ENCODE measurements around the gene CDC42EP3. TPM values are rescaled to one million over a fixed set of nuclear protein-coding genes. Genes with fewer than 3 reads are reported as not detected.

CDC42EP3 gene
- total and polyA plus RNA-seq, 2 experiments from 2014 or later: 19.3 to 33.0 TPM

- H3K79me2 ChIP-seq: no peaks in the 10 kb centered on the region
- TF ChIP-seq CTCF (IDR thresholded peaks at IDR 0.05; ENCODE audit: poor library complexity): no peak
- peaks cover 10% of the 10 kb centered on the region for H3K4me1 ChIP-seq (ENCODE audit: insufficient read depth)
- WGBS (ENCODE audit: low lambda C conversion rate, missing lambda C conversion rate): 88% methylated on average over 4 of the region's 4 CpGs
- no peaks in the 10 kb centered on the region for H3K27me3 ChIP-seq
- H3K4me3 ChIP-seq: no peak overlapping the region
- H3K4me2 ChIP-seq: no peak overlapping the region
- no peak overlapping the region for H3K27ac ChIP-seq
- no peaks in the 10 kb centered on the region for H3K36me3 ChIP-seq (replicated peaks; ENCODE audit: insufficient read depth, low read depth)
- no peak for DNase-seq (ENCODE audit: low spot score)
- no peaks in the 10 kb centered on the region for H3K9me3 ChIP-seq (ENCODE audit: low read depth)
- no peak overlapping the region for H2AFZ ChIP-seq
- no peaks in the 10 kb centered on the region for H4K20me1 ChIP-seq (ENCODE audit: insufficient read depth, poor library complexity, severe bottlenecking)
- no peaks in the 10 kb centered on the region for H3K9me2 ChIP-seq (replicated peaks; ENCODE audit: insufficient read depth)
These were observed 34.9 kb downstream of the CDC42EP3 start for GRCh38 chr2:37636381-37637066.

GRCh38 chr2:37635504-37636380 is 35.7 kb downstream of the CDC42EP3 start:
- no peaks in the 10 kb centered on the region for H3K27me3 ChIP-seq
- H3K36me3 ChIP-seq (replicated peaks; ENCODE audit: insufficient read depth, low read depth): no peaks in the 10 kb centered on the region
- TF ChIP-seq CTCF (IDR thresholded peaks at IDR 0.05; ENCODE audit: poor library complexity): no peak
- no peak for TF ChIP-seq EZH2 (IDR thresholded peaks at IDR 0.05; ENCODE audit: borderline replicate concordance)
- TF ChIP-seq EZH2phosphoT487 (IDR thresholded peaks at IDR 0.05; ENCODE audit: low read depth, severe bottlenecking, unreplicated experiment): no peak
- H2AFZ ChIP-seq: no peak overlapping the region
- H3K79me2 ChIP-seq: no peaks in the 10 kb centered on the region
- no peak overlapping the region for H3K4me2 ChIP-seq
- no peaks in the 10 kb centered on the region for H4K20me1 ChIP-seq (ENCODE audit: insufficient read depth, poor library complexity, severe bottlenecking)
- peaks cover 11% of the 10 kb centered on the region for H3K4me1 ChIP-seq (ENCODE audit: insufficient read depth)
- no peaks in the 10 kb centered on the region for H3K9me3 ChIP-seq (ENCODE audit: low read depth)
- WGBS (ENCODE audit: low lambda C conversion rate, missing lambda C conversion rate): 91% methylated on average over 8 of the region's 8 CpGs
- peak; percentile 30 for DNase-seq (ENCODE audit: low spot score)
- H3K9me2 ChIP-seq (replicated peaks; ENCODE audit: insufficient read depth): no peaks in the 10 kb centered on the region
- H3K27ac ChIP-seq: peak overlapping the region; percentile 45
- no peak overlapping the region for H3K4me3 ChIP-seq

- Histone ChIP-seq H3K27ac (peak overlapping the region; percentile 36), H3K9me3 (ENCODE audit: low read depth) (no peaks in the 10 kb centered on the region), H3K27me3 (no peaks in the 10 kb centered on the region), H3K4me1 (ENCODE audit: insufficient read depth) (peaks cover 11% of the 10 kb centered on the region), H3K4me3 (no peak overlapping the region), H3K79me2 (no peaks in the 10 kb centered on the region), H3K9me2 (replicated peaks; ENCODE audit: insufficient read depth) (no peaks in the 10 kb centered on the region), H3K4me2 (no peak overlapping the region), H3K36me3 (replicated peaks; ENCODE audit: insufficient read depth, low read depth) (no peaks in the 10 kb centered on the region), H4K20me1 (ENCODE audit: insufficient read depth, poor library complexity, severe bottlenecking) (no peaks in the 10 kb centered on the region), H2AFZ (no peak overlapping the region)
- whole genome bisulfite sequencing (ENCODE audit: low lambda C conversion rate, missing lambda C conversion rate): 92% methylated on average over 8 of the region's 8 CpGs
- TF ChIP-seq CTCF (IDR thresholded peaks at IDR 0.05; ENCODE audit: poor library complexity) (no peak), EZH2 (IDR thresholded peaks at IDR 0.05; ENCODE audit: borderline replicate concordance) (no peak), EZH2phosphoT487 (IDR thresholded peaks at IDR 0.05; ENCODE audit: low read depth, severe bottlenecking, unreplicated experiment) (no peak)
- no peak for DNase-seq (ENCODE audit: low spot score)
These were observed 36.4 kb downstream of the CDC42EP3 start for GRCh38 chr2:37634914-37635503.

All from hepatocyte (in vitro differentiated cells).